Measurements from ENCODE around the gene SHC4.

Gene SHC4

DNA sequence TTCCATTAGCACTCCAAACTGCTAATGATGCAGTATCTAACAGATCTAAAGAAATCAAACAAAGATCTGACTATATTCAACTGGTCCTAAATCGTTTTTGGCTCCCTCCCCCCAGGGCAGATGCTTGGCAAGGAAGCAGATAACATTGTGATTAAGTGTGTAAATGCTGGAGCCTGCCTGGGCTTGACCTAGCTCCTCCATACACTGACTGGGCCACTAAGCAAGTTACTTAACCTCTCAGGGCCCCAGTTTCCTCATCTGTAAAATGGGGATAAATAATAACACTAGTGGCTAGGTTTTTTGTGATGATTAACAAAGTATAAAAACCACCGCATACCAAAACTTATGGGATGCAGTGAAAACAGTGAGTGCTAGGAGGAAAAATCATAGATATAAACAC is 76.6 kb downstream of the SHC4 start:
- Histone ChIP-seq H4K20me1 (ENCODE audit: low read depth, low read length) (no peaks in the 10 kb centered on the region), H3K27me3 (ENCODE audit: low read length) (no peaks in the 10 kb centered on the region), H3F3A (ENCODE audit: insufficient read depth) (no peaks in the 10 kb centered on the region), H3K9ac (ENCODE audit: low read length) (no peak overlapping the region), H3K4me2 (ENCODE audit: low read depth, low read length, poor library complexity, severe bottlenecking) (no peak overlapping the region), H3K4me3 (ENCODE audit: insufficient read depth, low read length, poor library complexity, severe bottlenecking) (no peak overlapping the region), H3K9me3 (ENCODE audit: insufficient read depth, low read length) (no peaks in the 10 kb centered on the region), H3K27ac (ENCODE audit: low read depth, low read length) (no peak overlapping the region), H2AFZ (ENCODE audit: low read depth, low read length, severe bottlenecking) (no peak overlapping the region), H3K36me3 (ENCODE audit: low read length) (no peaks in the 10 kb centered on the region), H3K9me2 (replicated peaks; ENCODE audit: insufficient read depth, low read length) (no peaks in the 10 kb centered on the region), H3K79me2 (ENCODE audit: insufficient read depth, low read length) (no peaks in the 10 kb centered on the region)
- no peak for TF ChIP-seq EZH2phosphoT487 (conservative IDR thresholded peaks at IDR 0.05; ENCODE audit: low read length)
- TF ChIP-seq, protein P1, sequence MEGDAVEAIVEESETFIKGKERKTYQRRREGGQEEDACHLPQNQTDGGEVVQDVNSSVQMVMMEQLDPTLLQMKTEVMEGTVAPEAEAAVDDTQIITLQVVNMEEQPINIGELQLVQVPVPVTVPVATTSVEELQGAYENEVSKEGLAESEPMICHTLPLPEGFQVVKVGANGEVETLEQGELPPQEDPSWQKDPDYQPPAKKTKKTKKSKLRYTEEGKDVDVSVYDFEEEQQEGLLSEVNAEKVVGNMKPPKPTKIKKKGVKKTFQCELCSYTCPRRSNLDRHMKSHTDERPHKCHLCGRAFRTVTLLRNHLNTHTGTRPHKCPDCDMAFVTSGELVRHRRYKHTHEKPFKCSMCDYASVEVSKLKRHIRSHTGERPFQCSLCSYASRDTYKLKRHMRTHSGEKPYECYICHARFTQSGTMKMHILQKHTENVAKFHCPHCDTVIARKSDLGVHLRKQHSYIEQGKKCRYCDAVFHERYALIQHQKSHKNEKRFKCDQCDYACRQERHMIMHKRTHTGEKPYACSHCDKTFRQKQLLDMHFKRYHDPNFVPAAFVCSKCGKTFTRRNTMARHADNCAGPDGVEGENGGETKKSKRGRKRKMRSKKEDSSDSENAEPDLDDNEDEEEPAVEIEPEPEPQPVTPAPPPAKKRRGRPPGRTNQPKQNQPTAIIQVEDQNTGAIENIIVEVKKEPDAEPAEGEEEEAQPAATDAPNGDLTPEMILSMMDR (IDR thresholded peaks at IDR 0.05; ENCODE audit: insufficient read depth, low read length, poor library complexity, severe bottlenecking): no peak

DNA sequence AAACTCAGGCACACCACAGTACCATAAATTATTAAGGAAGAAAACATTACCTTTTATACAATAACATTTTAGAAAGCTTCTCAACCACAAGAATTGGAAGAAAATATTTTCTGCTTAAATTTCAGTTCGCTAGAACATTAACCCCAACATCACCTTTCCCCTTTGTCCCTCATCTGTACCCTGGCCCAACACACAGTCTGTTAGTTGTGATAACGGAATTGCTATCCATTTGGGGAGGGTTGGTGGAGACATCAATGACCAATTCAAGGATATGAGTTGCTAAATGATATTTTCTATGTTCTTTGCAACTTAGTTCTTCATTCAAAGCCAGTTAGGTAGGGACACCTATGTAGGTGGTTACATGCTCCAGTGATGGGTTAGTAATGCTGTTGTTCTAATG is 80.0 kb downstream of the SHC4 start:
- Histone ChIP-seq H3F3A (ENCODE audit: insufficient read depth) (no peaks in the 10 kb centered on the region), H3K9ac (ENCODE audit: low read length) (no peak overlapping the region), H3K4me3 (ENCODE audit: insufficient read depth, low read length, poor library complexity, severe bottlenecking) (no peak overlapping the region), H4K20me1 (ENCODE audit: low read depth, low read length) (peaks cover 17% of the 10 kb centered on the region), H3K9me3 (ENCODE audit: insufficient read depth, low read length) (no peaks in the 10 kb centered on the region), H2AFZ (ENCODE audit: low read depth, low read length, severe bottlenecking) (no peak overlapping the region), H3K79me2 (ENCODE audit: insufficient read depth, low read length) (peaks cover 6% of the 10 kb centered on the region), H3K27me3 (ENCODE audit: low read length) (no peaks in the 10 kb centered on the region), H3K36me3 (ENCODE audit: low read length) (no peaks in the 10 kb centered on the region; the same call in 1 of the 2 replicates), H3K27ac (ENCODE audit: low read depth, low read length) (no peak overlapping the region), H3K4me2 (ENCODE audit: low read depth, low read length, poor library complexity, severe bottlenecking) (no peak overlapping the region), H3K9me2 (replicated peaks; ENCODE audit: insufficient read depth, low read length) (no peaks in the 10 kb centered on the region)
- no peak for TF ChIP-seq EZH2phosphoT487 (conservative IDR thresholded peaks at IDR 0.05; ENCODE audit: low read length)

GRCh38 chr15:48880070-48880634 is 83.6 kb downstream of the SHC4 start:
- Histone ChIP-seq H3K9me3 (ENCODE audit: insufficient read depth, low read length) (no peaks in the 10 kb centered on the region), H2AFZ (ENCODE audit: low read depth, low read length, severe bottlenecking) (no peak overlapping the region), H3K4me2 (ENCODE audit: low read depth, low read length, poor library complexity, severe bottlenecking) (peak overlapping the region; percentile 92), H4K20me1 (ENCODE audit: low read depth, low read length) (peaks cover 17% of the 10 kb centered on the region), H3K9ac (ENCODE audit: low read length) (0 out of 2 replicates have a peak overlapping the region, but pooled peaks have one; percentile 75), H3K27me3 (ENCODE audit: low read length) (no peaks in the 10 kb centered on the region), H3K27ac (ENCODE audit: low read depth, low read length) (no peak overlapping the region), H3K9me2 (replicated peaks; ENCODE audit: insufficient read depth, low read length) (no peaks in the 10 kb centered on the region), H3K36me3 (ENCODE audit: low read length) (no peaks in the 10 kb centered on the region; the same call in 1 of the 2 replicates), H3F3A (ENCODE audit: insufficient read depth) (no peaks in the 10 kb centered on the region), H3K4me3 (ENCODE audit: insufficient read depth, low read length, poor library complexity, severe bottlenecking) (peak overlapping the region; percentile 62), H3K79me2 (ENCODE audit: insufficient read depth, low read length) (peaks cover 13% of the 10 kb centered on the region)
- TF ChIP-seq EZH2phosphoT487 (conservative IDR thresholded peaks at IDR 0.05; ENCODE audit: low read length): no peak
- TF ChIP-seq, protein P1 (IDR thresholded peaks at IDR 0.05; ENCODE audit: insufficient read depth, low read length, poor library complexity, severe bottlenecking): no peak

Measured in SU-DHL-6 (cell line).